Tibial nerve (tissue), 3 donors: ENCODE results near the gene SUN5.

Source experiments
- POLR2A ChIP-seq, 2 donors: fragments of 450-650 bp; IDR thresholded peaks; one replicate each; pipeline ENCODE4 v1.6.1; 2017; ENCODE audit warnings: antibody characterized with exemption in 2 of 2, mild to moderate bottlenecking in 2 of 2, moderate library complexity in 2 of 2
- TF ChIP-seq, protein P1 (sequence below), 5 experiments: fragments of 200-600 bp in 3 of 5; fragments of 450-650 bp in 2 of 5; sonication (generic) in 3 of 5; IDR thresholded peaks; one replicate each; pipeline ENCODE4 v1.5.1; 2016 to 2019; ENCODE audit warnings: antibody characterized with exemption in 5 of 5, mild to moderate bottlenecking in 3 of 5, moderate library complexity in 2 of 5

GRCh38 chr20:32957459-32957858 is 46.8 kb downstream of the SUN5 start:
- no peak for TF ChIP-seq POLR2A (IDR thresholded peaks at IDR 0.05)
- TF ChIP-seq, protein P1, sequence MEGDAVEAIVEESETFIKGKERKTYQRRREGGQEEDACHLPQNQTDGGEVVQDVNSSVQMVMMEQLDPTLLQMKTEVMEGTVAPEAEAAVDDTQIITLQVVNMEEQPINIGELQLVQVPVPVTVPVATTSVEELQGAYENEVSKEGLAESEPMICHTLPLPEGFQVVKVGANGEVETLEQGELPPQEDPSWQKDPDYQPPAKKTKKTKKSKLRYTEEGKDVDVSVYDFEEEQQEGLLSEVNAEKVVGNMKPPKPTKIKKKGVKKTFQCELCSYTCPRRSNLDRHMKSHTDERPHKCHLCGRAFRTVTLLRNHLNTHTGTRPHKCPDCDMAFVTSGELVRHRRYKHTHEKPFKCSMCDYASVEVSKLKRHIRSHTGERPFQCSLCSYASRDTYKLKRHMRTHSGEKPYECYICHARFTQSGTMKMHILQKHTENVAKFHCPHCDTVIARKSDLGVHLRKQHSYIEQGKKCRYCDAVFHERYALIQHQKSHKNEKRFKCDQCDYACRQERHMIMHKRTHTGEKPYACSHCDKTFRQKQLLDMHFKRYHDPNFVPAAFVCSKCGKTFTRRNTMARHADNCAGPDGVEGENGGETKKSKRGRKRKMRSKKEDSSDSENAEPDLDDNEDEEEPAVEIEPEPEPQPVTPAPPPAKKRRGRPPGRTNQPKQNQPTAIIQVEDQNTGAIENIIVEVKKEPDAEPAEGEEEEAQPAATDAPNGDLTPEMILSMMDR (IDR thresholded peaks at IDR 0.05) = no peak
